SK-N-SH (cell line): Measurements from ENCODE around the gene NR2C2. TPM values are rescaled to one million over a fixed set of nuclear protein-coding genes. Genes with fewer than 3 reads are reported as not detected.

Experiments
- CTCF ChIA-PET: fragments of 300-600, 350-600 bp; formaldehyde crosslinking; extraction: SDS; loops from one replicate; lab custom pipeline; 2021; lab: Yijun Ruan, JAX
- POLR2A ChIA-PET: fragments of 350-600 bp; sonication (Branson Sonifier 250); formaldehyde crosslinking; extraction: SDS; loops from one replicate; lab custom pipeline; 2020; ENCODE audit warnings: antibody characterized with exemption, inconsistent platforms; lab: Yijun Ruan, JAX
- DNase-seq: peaks from one replicate; pipeline ENCODE4 v3.0.0; 2012
- H2AFZ ChIP-seq: fragments of 200-600 bp; sonication (generic); 2 replicates; pipeline ENCODE4 v1.8.1; 2016; ENCODE audit warnings: antibody characterized with exemption, mild to moderate bottlenecking, low read depth
- H3F3A ChIP-seq: fragments of 200-600 bp; sonication (generic); replicated peaks from 2 replicates; pipeline ENCODE3; 2016; ENCODE audit warnings: antibody characterized with exemption, mild to moderate bottlenecking; ENCODE audit not compliant: insufficient read depth
- H3K27ac ChIP-seq, 2 experiments: fragments of 200-500 bp in 1 of 2; fragments of 200-600 bp in 1 of 2; sonication (Bioruptor generic) in 1 of 2; sonication (generic), shearing (Covaris generic) in 1 of 2; 2 replicates each; pipeline versions ENCODE4 v1.5.1 to v1.6.1; 2014 to 2016; ENCODE audit warnings: low read depth in 2 of 2, inconsistent platforms in 1 of 2, low read length in 1 of 2, mild to moderate bottlenecking in 1 of 2, mixed read lengths in 1 of 2
- H3K27me3 ChIP-seq: fragments of 200-600 bp; sonication (generic), shearing (Covaris generic); 2 replicates; pipeline ENCODE4 v1.6.1; 2016; ENCODE audit warnings: mixed run types; ENCODE audit not compliant: insufficient read depth
- H3K36me3 ChIP-seq, 2 experiments: fragments of 200-500 bp in 1 of 2; fragments of 200-600 bp in 1 of 2; sonication (Bioruptor generic) in 1 of 2; sonication (generic) in 1 of 2; replicated peaks in 1 of 2; 2 replicates each; pipeline versions ENCODE3 to v1.5.1; 2014 to 2016; ENCODE audit warnings: low read length in 1 of 2, mild to moderate bottlenecking in 1 of 2; ENCODE audit not compliant: insufficient read depth in 2 of 2, control insufficient read depth in 1 of 2
- H3K4me1 ChIP-seq, 2 experiments: fragments of 200-500 bp in 1 of 2; fragments of 200-600 bp in 1 of 2; sonication (Bioruptor generic) in 1 of 2; sonication (generic), shearing (Covaris generic) in 1 of 2; 2 replicates each; pipeline versions ENCODE4 v1.5.1 to v1.6.1; 2014 to 2016; ENCODE audit warnings: low read depth in 1 of 2, low read length in 1 of 2, mixed run types in 1 of 2; ENCODE audit not compliant: insufficient read depth in 2 of 2, control insufficient read depth in 1 of 2
- H3K4me2 ChIP-seq: fragments of 200-600 bp; sonication (generic), shearing (Covaris generic); 2 replicates; pipeline ENCODE4 v1.6.1; 2017; ENCODE audit warnings: mixed run types
- H3K4me3 ChIP-seq, 2 experiments: fragments of 200-500 bp in 1 of 2; fragments of 200-600 bp in 1 of 2; sonication (Bioruptor generic) in 1 of 2; sonication (generic), shearing (Covaris generic) in 1 of 2; 2 replicates each; pipeline versions ENCODE4 v1.5.1 to v1.8.1; 2014 to 2016; ENCODE audit warnings: low read depth in 2 of 2, inconsistent platforms in 1 of 2, low read length in 1 of 2, mild to moderate bottlenecking in 1 of 2, mixed read lengths in 1 of 2, moderate library complexity in 1 of 2
- H3K79me2 ChIP-seq: fragments of 200-600 bp; sonication (generic); 2 replicates; pipeline ENCODE4 v1.8.1; 2017; ENCODE audit warnings: mild to moderate bottlenecking; ENCODE audit not compliant: insufficient read depth
- H3K9ac ChIP-seq: fragments of 200-600 bp; sonication (generic); 2 replicates; pipeline ENCODE4 v1.6.1; 2017; ENCODE audit warnings: mixed run types
- H3K9me2 ChIP-seq: fragments of 200-600 bp; sonication (generic); 2 replicates; pipeline ENCODE4 v1.6.1; 2017; ENCODE audit warnings: mixed run types
- H3K9me3 ChIP-seq: fragments of 200-600 bp; sonication (generic); 2 replicates; pipeline ENCODE4 v1.6.1; 2017; ENCODE audit warnings: mixed run types, mild to moderate bottlenecking, moderate library complexity
- H4K20me1 ChIP-seq: fragments of 200-600 bp; sonication (generic); 2 replicates; pipeline ENCODE4 v1.6.1; 2017; ENCODE audit warnings: mild to moderate bottlenecking, mixed run types; ENCODE audit not compliant: insufficient read depth
- CHD2 ChIP-seq: fragments of 150-350 bp; IDR thresholded peaks from 2 replicates; pipeline ENCODE4 v1.6.1; 2018; ENCODE audit warnings: low read length; ENCODE audit not compliant: partially characterized antibody
- CTCF ChIP-seq: fragments of 200-600 bp; sonication (generic); IDR thresholded peaks from 2 replicates; pipeline ENCODE4 v1.6.1; 2017; ENCODE audit warnings: antibody characterized with exemption, mild to moderate bottlenecking, moderate library complexity
- ELF1 ChIP-seq: IDR thresholded peaks from 2 replicates; pipeline ENCODE4 v1.4.0; 2012
- FOSL2 ChIP-seq: IDR thresholded peaks from 2 replicates; pipeline ENCODE4 v1.4.0; 2012; ENCODE audit warnings: low read depth, mild to moderate bottlenecking, moderate library complexity, borderline replicate concordance
- FOXM1 ChIP-seq: IDR thresholded peaks from 2 replicates; pipeline ENCODE4 v1.4.0; 2012; ENCODE audit warnings: low read depth, mild to moderate bottlenecking
- IRF3 ChIP-seq: fragments of 150-350 bp; IDR thresholded peaks from 2 replicates; pipeline ENCODE4 v1.6.1; 2016; ENCODE audit warnings: mild to moderate bottlenecking, low read depth, low read length
- JUND ChIP-seq: IDR thresholded peaks from 2 replicates; pipeline ENCODE4 v1.4.0; 2012
- MAX ChIP-seq: IDR thresholded peaks from 2 replicates; pipeline ENCODE4 v1.4.0; 2012; ENCODE audit warnings: low read depth
- MXI1 ChIP-seq: IDR thresholded peaks from 2 replicates; pipeline ENCODE4 v1.6.1; 2012; ENCODE audit warnings: mild to moderate bottlenecking, low read depth, low read length, improper control_type of control experiment
- NFIC ChIP-seq: IDR thresholded peaks from 2 replicates; pipeline ENCODE4 v1.4.0; 2012; ENCODE audit warnings: borderline replicate concordance
- NRF1 ChIP-seq: IDR thresholded peaks from 2 replicates; pipeline ENCODE4 v1.6.1; 2012; ENCODE audit warnings: low read depth, mild to moderate bottlenecking, low read length
- PBX3 ChIP-seq: IDR thresholded peaks from 2 replicates; pipeline ENCODE4; 2012
- RAD21 ChIP-seq: IDR thresholded peaks from 2 replicates; pipeline ENCODE4 v1.6.1; 2012; ENCODE audit warnings: mild to moderate bottlenecking, low read length
- RXRA ChIP-seq: IDR thresholded peaks from 2 replicates; pipeline ENCODE4 v1.4.0; 2012; ENCODE audit warnings: low read depth, mild to moderate bottlenecking, borderline replicate concordance
- SIN3A ChIP-seq: IDR thresholded peaks from 2 replicates; pipeline ENCODE4 v1.6.1; 2012; ENCODE audit warnings: low read depth, mild to moderate bottlenecking, low read length, moderate library complexity, borderline replicate concordance
- TCF12 ChIP-seq: IDR thresholded peaks from 2 replicates; pipeline ENCODE4 v1.4.0; 2012
- TEAD4 ChIP-seq: IDR thresholded peaks from 2 replicates; pipeline ENCODE4 v1.4.0; 2012; ENCODE audit warnings: mild to moderate bottlenecking, borderline replicate concordance; ENCODE audit not compliant: insufficient read depth
- ZBTB33 ChIP-seq: IDR thresholded peaks from 2 replicates; pipeline ENCODE4 v1.4.0; 2012; ENCODE audit warnings: low read depth, borderline replicate concordance
- WGBS: methylation state at CpG from one replicate; pipeline ENCODE4 v1.1.6; 2017; ENCODE audit warnings: low lambda C conversion rate; 5-methylcytosine and 5-hydroxymethylcytosine counted together
- polyA plus RNA-seq, 3 experiments: library from polyadenylated mRNA; depleted of rRNA; stranded (reverse); fragments of >200 nt; gene quantifications; 2 replicates each; pipeline ENCODE4 v1.2.3, GENCODE V29; 2012

NR2C2 gene
- polyA plus RNA-seq, 1 of the 3 experiments (the other 2 are of a cell fraction): 13.1 TPM

- no peaks in the 10 kb centered on the region for H3K9me3 ChIP-seq
- no peak overlapping the region for H2AFZ ChIP-seq
- H3K27me3 ChIP-seq: no peaks in the 10 kb centered on the region
- TF ChIP-seq TEAD4 (no peak), MAX (no peak), FOSL2 (no peak), CTCF (no peak), ZBTB33 (no peak), SIN3A (no peak), FOXM1 (no peak), NFIC (no peak), TCF12 (no peak), CHD2 (no peak), NRF1 (no peak), RAD21 (no peak)
- H4K20me1 ChIP-seq: no peaks in the 10 kb centered on the region
- CTCF ChIA-PET: interaction anchor here (1.2 kb wide), 1 partner anchor 79 kb away, joined by 3 read pairs; no protein-coding TSS in a partner anchor
- H3K4me1 ChIP-seq: peaks cover 0 to 5% of the 10 kb centered on the region in 2 experiments; a peak in 1 of 4 replicates
- no peak overlapping the region for H3K9ac ChIP-seq
- H3K4me3 ChIP-seq: no peak overlapping the region
- no peak overlapping the region for H3K27ac ChIP-seq
- no peak overlapping the region for H3K4me2 ChIP-seq
- no peaks in the 10 kb centered on the region for H3K79me2 ChIP-seq
- H3F3A ChIP-seq: peaks cover 3% of the 10 kb centered on the region
- no peak for DNase-seq
- POLR2A ChIA-PET: no interaction called here
- H3K36me3 ChIP-seq: peaks cover 53 to 69% of the 10 kb centered on the region in 2 experiments
- no peaks in the 10 kb centered on the region for H3K9me2 ChIP-seq
Observed at GRCh38 chr3:15029625-15030024, 82.2 kb downstream of the NR2C2 start.

GRCh38 chr3:15032650-15033049 lies 85.3 kb downstream of the NR2C2 start:
- Histone ChIP-seq H3K4me1 (no peaks in the 10 kb centered on the region), H3K36me3 (peaks cover 48 to 62% of the 10 kb centered on the region in 2 experiments), H3K4me2 (no peak overlapping the region), H3K27me3 (no peaks in the 10 kb centered on the region), H3K27ac (no peak overlapping the region), H3K9ac (no peak overlapping the region), H3F3A (peaks cover 8% of the 10 kb centered on the region), H3K9me3 (no peaks in the 10 kb centered on the region), H3K9me2 (no peaks in the 10 kb centered on the region), H3K79me2 (no peaks in the 10 kb centered on the region), H2AFZ (no peak overlapping the region), H4K20me1 (no peaks in the 10 kb centered on the region), H3K4me3 (no peak overlapping the region)
- ChIA-PET POLR2A (no interaction called here), CTCF (interaction anchor here (0.8 kb wide), 1 partner anchor 9 kb away, joined by 4 read pairs; no protein-coding TSS in a partner anchor)
- TF ChIP-seq IRF3 (no peak), JUND (no peak), MXI1 (no peak), ZBTB33 (no peak), ELF1 (no peak), FOSL2 (no peak), PBX3 (no peak), TCF12 (no peak), CHD2 (no peak), RXRA (no peak)
- DNase-seq: no peak
- 90% methylated on average over 2 of the region's 2 CpGs for WGBS
